ENCODE results near the gene XPC.
"Not testable (repeated sequence)": the region's sequence is repeated elsewhere in the genome, so short reads cannot be mapped to it uniquely, and the experiment has no call there.

Gene XPC

DNA sequence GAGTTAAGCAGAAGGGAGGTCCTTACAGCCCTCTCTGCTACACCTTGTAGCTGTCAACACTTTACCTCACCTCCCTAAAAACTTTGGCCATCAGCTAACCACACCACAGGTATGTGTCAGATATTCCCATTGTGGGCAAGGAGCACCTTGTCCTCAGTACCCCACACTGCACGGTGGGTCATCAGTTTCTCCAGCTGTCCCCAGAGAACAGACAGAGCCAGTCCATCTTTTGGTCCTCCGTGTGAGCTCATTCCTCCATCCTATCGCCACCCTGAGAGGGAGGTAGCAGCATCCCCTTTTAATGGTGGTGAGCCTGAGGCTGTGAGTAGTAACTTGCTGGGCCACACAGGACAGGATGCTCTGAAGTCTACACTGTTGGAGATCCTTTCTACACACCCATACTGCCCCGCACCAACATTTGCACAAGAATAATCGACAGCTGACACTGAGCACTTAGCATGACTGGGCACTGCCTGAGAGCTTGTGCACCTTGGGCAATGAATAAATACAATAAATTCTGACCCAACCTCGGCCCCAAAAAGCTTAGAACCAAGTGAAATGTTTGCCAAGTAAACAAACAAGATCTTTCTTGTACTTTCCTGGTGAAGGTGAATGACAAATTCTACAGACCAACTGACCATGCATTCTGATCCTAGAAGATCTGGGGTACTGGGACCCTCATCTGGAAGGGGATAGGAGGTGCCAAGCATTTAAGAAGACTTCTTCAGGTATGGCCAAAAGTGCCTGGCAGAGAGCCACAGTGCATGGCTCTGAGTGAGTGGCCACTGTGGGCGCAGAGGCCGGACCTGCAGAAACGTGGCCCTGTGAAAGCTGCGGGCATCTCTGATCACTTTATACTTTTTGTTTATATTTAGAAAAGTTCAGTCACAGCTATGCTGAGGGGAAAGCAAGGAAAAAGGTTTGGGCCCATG, 60.7 kb downstream of the XPC start:
- TF ChIP-seq, protein P1, sequence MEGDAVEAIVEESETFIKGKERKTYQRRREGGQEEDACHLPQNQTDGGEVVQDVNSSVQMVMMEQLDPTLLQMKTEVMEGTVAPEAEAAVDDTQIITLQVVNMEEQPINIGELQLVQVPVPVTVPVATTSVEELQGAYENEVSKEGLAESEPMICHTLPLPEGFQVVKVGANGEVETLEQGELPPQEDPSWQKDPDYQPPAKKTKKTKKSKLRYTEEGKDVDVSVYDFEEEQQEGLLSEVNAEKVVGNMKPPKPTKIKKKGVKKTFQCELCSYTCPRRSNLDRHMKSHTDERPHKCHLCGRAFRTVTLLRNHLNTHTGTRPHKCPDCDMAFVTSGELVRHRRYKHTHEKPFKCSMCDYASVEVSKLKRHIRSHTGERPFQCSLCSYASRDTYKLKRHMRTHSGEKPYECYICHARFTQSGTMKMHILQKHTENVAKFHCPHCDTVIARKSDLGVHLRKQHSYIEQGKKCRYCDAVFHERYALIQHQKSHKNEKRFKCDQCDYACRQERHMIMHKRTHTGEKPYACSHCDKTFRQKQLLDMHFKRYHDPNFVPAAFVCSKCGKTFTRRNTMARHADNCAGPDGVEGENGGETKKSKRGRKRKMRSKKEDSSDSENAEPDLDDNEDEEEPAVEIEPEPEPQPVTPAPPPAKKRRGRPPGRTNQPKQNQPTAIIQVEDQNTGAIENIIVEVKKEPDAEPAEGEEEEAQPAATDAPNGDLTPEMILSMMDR (IDR thresholded peaks at IDR 0.05; ENCODE audit: low read depth, low read length): no peak

DNA sequence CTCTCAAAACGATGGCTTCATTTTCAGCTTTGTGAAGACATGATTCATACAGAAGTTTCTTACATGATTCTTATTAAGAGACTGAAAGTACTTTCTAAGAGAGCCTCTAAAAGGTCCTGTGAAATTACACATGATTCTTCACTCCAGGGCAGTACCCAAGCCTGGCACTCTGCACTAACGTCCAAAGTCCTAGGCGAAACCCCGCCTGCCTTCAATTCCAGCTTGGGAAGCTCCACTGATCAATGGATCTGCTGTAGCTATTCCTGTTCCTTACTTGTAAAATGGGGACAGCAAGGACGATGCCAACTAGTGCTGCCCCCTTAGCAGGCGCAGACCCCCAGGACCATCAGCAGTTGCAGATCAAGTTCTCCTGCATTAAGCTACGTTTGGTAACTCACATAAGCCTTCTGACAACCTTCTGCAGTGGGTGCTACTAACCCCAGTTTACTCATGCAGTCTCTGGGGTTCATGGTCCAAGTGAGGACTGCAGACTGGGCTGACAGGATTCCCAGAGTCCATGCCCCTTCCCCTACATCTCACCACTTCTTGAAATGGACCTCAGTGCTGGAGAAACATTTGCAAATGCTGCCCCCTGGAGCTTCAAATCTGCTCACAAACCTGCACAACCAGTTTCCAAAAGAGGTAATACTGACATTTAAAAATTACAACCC, 64.3 kb downstream of the XPC start:
- H3K4me3 ChIP-seq (ENCODE audit: low read depth, low read length): no peak overlapping the region
- TF ChIP-seq, protein P1 (IDR thresholded peaks at IDR 0.05; ENCODE audit: low read depth, low read length): 0 out of 2 replicates have a peak, but pooled peaks have one; percentile 13

More for the DNA sequence above, 60.7 kb downstream of the XPC start:
- no peak overlapping the region for H3K4me3 ChIP-seq (ENCODE audit: low read depth, low read length)

DNA sequence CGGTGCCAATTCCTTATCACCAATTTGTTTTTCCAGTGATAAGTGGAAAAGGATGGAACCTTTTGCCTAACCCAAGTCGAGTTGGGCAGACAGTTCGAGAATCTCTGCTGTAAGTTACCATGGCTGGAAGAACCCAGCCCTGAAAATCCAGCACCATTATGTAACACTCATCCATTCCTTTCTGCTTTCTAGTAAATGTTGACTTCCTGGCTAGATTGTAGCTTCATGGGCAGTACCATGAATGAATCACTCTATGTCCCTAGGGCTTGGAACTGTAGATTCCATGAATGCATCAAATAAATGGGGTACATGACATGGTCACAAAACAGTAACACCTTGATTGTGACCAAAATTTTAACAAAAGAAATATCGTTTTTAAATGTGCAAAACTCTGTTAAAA, 67.7 kb downstream of the XPC start:
- TF ChIP-seq, protein P1 (IDR thresholded peaks at IDR 0.05; ENCODE audit: low read depth, low read length): no peak
- no peak overlapping the region for H3K4me3 ChIP-seq (ENCODE audit: low read depth, low read length)

DNA sequence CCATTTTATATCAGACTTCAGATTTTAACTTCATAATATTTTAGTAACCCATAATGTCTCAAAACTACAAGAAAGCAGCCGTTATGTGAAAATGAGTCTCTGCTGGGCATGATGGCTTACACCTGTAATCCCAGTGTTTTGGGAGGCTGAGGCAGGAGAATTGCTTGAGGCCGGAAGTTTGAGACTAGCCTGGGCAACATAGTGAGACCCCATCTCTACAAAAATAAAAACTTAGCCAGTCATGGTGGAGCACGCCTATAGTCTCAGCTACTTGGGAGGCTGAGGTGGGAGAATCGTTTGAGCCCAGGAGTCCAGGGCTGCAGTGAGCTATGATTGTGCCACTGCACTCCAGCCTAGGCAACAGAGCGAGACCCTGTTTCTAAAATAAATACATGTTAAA, 68.6 kb downstream of the XPC start:
- not testable (repeated sequence) for H3K4me3 ChIP-seq (ENCODE audit: low read depth, low read length)

DNA sequence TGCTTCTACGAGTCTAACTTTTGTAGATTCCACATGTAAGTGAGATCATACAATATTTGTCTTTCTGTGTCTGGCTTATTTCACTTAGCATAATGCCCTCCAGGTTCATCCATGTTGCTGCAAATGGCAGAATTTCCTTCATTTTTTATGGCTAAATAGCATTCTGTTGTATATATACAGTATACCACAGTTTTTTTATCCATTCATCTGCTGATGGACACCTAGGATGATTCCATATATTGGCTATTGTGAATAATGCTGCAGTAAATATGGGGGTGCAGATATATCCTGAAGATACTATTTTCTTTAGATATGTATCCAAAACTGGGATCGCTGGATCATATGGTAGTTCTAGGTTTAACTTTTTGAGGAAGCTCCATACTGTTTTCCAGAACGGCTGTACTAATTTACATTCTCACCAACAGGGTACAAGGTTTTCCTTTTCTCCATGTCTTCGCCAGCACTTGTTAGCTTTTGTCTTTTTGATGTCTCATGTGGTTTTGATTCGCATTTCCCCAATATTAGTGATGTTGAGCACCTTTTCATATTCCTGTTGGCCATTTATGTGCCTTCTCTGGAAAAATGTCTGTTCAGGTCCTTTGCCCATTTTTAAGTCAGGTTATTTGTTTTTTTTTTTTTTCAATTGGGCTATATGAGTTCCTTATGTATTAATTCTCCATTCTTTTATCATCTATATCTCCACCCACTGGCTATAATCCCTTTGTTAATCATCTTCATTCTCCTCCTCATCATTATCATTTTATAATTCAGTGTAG, 80.6 kb downstream of the XPC start:
- TF ChIP-seq, protein P1 (IDR thresholded peaks at IDR 0.05; ENCODE audit: low read depth, low read length): no peak
- no peak overlapping the region for H3K4me3 ChIP-seq (ENCODE audit: low read depth, low read length)

DNA sequence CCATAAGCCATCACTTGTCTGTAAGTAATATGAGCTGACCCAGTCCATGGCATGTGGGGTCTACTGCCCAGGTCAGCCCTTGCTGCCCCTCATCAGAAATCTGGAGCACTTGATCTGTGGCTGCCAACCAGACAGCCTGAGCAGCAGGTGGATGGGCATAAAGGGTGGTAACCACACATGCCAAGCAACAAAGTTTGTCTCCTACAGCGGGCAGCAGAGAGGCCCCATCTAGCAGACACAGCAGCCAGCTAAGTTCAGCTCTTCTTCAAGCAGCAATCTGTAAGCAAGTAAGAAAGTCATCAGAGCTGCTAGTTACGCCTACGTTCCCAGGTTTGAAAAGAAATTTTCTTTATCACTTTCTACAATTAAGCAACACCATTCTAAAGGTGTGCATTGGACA, 81.7 kb downstream of the XPC start:
- no peak overlapping the region for H3K4me3 ChIP-seq (ENCODE audit: low read depth, low read length)
- TF ChIP-seq, protein P1 (IDR thresholded peaks at IDR 0.05; ENCODE audit: low read depth, low read length): no peak
